Measurements from ENCODE around the gene DSN1.

The DSN1 gene

GRCh38 chr20:36786246-36786645 is 12.7 kb upstream of the DSN1 start:
- DNase-seq (ENCODE audit: low read depth) = no peak
- TF ChIP-seq CTCF (IDR thresholded peaks at IDR 0.05; ENCODE audit: insufficient read depth, low read depth, low read length, missing control alignments) = no peak
- H3K4me3 ChIP-seq (ENCODE audit: low read depth, low read length) = no peak overlapping the region

GRCh38 chr20:36785308-36785707 is 11.7 kb upstream of the DSN1 start:
- no peak for DNase-seq (ENCODE audit: low read depth)
- TF ChIP-seq CTCF (IDR thresholded peaks at IDR 0.05; ENCODE audit: insufficient read depth, low read depth, low read length, missing control alignments) = no peak
- no peak overlapping the region for H3K4me3 ChIP-seq (ENCODE audit: low read depth, low read length)

DNA sequence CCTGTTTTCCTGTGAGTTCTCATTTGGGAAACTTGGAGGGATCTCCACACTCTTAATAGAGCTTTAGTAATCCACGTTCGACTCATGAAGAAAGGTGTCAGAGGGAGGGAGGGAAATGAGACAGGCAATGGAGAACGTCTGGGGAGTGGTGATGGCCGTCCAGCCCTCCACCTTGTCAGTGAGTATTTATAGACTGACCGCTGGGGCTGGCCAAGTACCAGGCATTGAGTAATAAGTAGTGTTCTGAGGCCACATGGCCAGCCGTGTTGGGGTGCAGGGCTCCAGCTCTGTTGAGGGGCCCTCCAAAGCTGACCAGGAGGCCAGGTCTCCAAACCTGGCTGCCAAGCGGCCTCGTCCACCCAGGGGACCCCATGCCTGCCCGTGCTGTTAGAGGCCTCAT is 11.3 kb upstream of the DSN1 start:
- no peak for DNase-seq (ENCODE audit: low read depth)
- H3K4me3 ChIP-seq (ENCODE audit: low read depth, low read length) = no peak overlapping the region
- TF ChIP-seq CTCF (IDR thresholded peaks at IDR 0.05; ENCODE audit: insufficient read depth, low read depth, low read length, missing control alignments) = no peak

- H3K4me3 ChIP-seq (ENCODE audit: low read depth, low read length) = no peak overlapping the region
- TF ChIP-seq CTCF (IDR thresholded peaks at IDR 0.05; ENCODE audit: insufficient read depth, low read depth, low read length, missing control alignments) = no peak
- no peak for DNase-seq (ENCODE audit: low read depth)
These were observed 10.6 kb upstream of the DSN1 start for GRCh38 chr20:36784116-36784515.

- H3K4me3 ChIP-seq (ENCODE audit: low read depth, low read length) = no peak overlapping the region
- no peak for DNase-seq (ENCODE audit: low read depth)
- TF ChIP-seq CTCF (IDR thresholded peaks at IDR 0.05; ENCODE audit: insufficient read depth, low read depth, low read length, missing control alignments) = no peak
These were observed 6.1 kb upstream of the DSN1 start for GRCh38 chr20:36779656-36780025.

DNA sequence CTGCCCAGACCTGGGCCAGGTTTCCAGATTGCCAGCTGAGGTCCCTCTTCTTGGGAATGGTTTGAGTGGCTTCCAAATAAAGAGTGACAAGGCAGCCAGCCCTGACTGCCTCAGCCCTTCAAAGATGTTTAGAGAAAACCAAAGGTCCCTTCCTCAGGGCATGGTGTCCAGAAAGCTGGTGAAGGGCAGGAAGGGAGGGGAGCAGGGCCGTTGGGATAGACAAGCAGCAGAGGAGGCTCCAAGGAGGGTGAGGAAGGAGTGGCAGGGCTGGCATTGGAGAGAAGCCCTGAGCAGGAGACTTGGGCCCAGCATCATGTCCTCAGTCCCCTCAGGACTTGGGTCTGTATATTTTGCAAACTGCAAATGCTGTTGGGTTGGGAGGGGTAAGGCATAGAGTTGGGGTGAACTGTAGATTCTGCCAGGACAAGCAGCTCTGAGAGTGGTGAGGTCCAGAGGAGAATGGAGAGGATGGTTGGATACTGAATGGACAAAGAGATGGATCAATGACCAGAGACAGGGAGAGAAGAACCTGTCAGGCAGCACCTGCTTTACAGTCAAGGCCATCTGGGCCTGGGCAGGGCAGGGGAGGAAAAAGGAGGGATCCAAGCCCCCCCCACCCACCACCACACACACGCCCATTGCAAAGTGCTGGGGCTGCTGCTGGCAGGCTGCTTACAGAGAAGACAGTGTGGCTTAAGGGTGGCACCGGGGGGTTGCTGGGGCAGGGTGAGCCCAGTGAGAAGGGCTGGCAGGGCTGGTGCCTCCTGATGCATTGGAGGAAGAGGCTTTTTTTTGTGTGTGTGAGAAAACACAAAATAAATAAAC is 5.5 kb upstream of the DSN1 start:
- TF ChIP-seq CTCF (IDR thresholded peaks at IDR 0.05; ENCODE audit: insufficient read depth, low read depth, low read length, missing control alignments) = no peak
- no peak for DNase-seq (ENCODE audit: low read depth)
- H3K4me3 ChIP-seq (ENCODE audit: low read depth, low read length) = no peak overlapping the region

DNA sequence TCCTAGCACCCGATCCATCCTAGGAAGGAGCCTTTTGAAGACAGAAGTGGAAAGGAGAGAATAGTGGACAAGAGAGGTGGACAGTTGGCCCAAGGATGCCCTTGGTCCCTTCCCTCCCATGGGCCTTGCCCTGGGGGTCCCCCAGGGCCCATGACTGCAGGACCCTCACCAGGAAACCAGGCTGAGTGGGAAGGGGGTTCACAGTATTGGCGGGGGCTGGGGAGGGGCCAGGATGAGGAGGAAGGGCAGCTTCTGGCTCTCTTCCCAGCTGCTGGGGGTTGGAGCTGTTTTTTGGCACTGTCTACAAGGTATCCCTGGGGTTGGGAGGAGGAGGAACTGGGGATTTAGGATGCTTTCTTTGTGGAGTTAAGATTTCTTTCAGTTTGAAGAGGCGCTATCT is 4.0 kb upstream of the DSN1 start:
- no peak for TF ChIP-seq CTCF (IDR thresholded peaks at IDR 0.05; ENCODE audit: insufficient read depth, low read depth, low read length, missing control alignments)
- no peak for DNase-seq (ENCODE audit: low read depth)
- no peak overlapping the region for H3K4me3 ChIP-seq (ENCODE audit: low read depth, low read length)
